ENCODE data around the gene CNTFR.

CNTFR gene

DNA sequence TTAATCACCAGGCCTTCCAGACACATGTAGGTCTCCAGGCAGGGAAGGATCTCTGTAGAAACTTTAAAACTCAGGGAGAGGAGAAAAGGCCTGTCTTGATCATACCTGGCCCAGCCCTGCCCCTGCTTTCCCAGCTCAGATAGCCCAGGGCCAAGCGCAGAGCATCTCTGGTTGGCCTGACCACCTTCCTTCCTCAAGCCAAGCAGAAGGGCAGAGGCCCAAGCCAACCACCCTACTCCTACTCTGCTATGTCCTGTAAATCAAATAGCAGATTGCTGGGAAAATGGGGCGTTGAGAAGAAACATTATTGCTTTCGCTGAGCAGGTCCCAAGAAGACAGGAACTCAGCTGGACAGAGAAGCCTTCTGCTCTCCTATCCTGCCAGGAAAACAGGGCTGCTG is 81.1 kb downstream of the CNTFR start:
- no peak overlapping the region for H3K4me3 ChIP-seq (replicated peaks; ENCODE audit: insufficient read depth, low read length)
- TF ChIP-seq, protein P1, sequence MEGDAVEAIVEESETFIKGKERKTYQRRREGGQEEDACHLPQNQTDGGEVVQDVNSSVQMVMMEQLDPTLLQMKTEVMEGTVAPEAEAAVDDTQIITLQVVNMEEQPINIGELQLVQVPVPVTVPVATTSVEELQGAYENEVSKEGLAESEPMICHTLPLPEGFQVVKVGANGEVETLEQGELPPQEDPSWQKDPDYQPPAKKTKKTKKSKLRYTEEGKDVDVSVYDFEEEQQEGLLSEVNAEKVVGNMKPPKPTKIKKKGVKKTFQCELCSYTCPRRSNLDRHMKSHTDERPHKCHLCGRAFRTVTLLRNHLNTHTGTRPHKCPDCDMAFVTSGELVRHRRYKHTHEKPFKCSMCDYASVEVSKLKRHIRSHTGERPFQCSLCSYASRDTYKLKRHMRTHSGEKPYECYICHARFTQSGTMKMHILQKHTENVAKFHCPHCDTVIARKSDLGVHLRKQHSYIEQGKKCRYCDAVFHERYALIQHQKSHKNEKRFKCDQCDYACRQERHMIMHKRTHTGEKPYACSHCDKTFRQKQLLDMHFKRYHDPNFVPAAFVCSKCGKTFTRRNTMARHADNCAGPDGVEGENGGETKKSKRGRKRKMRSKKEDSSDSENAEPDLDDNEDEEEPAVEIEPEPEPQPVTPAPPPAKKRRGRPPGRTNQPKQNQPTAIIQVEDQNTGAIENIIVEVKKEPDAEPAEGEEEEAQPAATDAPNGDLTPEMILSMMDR (IDR thresholded peaks at IDR 0.05; ENCODE audit: insufficient read depth, low read length): no peak
- TF ChIP-seq POLR2AphosphoS5 (IDR thresholded peaks at IDR 0.05; ENCODE audit: low read depth): no peak
- TF ChIP-seq SPI1 (IDR thresholded peaks at IDR 0.05; ENCODE audit: borderline replicate concordance, low read depth): no peak
- TF ChIP-seq, protein P2, sequence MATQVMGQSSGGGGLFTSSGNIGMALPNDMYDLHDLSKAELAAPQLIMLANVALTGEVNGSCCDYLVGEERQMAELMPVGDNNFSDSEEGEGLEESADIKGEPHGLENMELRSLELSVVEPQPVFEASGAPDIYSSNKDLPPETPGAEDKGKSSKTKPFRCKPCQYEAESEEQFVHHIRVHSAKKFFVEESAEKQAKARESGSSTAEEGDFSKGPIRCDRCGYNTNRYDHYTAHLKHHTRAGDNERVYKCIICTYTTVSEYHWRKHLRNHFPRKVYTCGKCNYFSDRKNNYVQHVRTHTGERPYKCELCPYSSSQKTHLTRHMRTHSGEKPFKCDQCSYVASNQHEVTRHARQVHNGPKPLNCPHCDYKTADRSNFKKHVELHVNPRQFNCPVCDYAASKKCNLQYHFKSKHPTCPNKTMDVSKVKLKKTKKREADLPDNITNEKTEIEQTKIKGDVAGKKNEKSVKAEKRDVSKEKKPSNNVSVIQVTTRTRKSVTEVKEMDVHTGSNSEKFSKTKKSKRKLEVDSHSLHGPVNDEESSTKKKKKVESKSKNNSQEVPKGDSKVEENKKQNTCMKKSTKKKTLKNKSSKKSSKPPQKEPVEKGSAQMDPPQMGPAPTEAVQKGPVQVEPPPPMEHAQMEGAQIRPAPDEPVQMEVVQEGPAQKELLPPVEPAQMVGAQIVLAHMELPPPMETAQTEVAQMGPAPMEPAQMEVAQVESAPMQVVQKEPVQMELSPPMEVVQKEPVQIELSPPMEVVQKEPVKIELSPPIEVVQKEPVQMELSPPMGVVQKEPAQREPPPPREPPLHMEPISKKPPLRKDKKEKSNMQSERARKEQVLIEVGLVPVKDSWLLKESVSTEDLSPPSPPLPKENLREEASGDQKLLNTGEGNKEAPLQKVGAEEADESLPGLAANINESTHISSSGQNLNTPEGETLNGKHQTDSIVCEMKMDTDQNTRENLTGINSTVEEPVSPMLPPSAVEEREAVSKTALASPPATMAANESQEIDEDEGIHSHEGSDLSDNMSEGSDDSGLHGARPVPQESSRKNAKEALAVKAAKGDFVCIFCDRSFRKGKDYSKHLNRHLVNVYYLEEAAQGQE (IDR thresholded peaks at IDR 0.05; ENCODE audit: insufficient replicate concordance, low read depth): no peak
- TF ChIP-seq GABPA (IDR thresholded peaks at IDR 0.05; ENCODE audit: low read depth): no peak
- H3K27me3 ChIP-seq (ENCODE audit: insufficient read depth, poor library complexity, severe bottlenecking): no peaks in the 10 kb centered on the region
- DNase-seq (ENCODE audit: low read depth in 1 of 2, low spot score in 1 of 2): no peak
- no peak overlapping the region for H3K27ac ChIP-seq (replicated peaks)

DNA sequence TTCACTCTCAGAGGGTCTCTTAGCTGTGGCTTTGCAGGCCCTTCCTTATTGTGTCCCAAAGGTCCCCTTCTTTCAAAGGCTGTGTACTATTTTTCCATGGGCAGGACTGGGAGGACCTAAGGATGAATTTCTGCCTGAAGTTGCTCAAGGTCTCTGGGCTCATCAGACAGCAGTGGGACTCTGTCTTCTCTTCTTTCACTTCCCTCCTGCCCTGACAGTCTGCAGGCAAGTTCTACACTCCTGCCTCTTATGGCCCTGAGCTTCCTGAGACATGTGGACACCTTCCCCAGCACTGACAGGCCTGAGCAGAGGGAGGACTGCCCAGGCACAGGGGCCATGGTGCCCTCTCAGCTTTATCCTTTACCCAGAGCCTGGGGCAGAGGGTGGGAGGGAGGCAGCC is 81.6 kb downstream of the CNTFR start:
- Histone ChIP-seq H3K27ac (replicated peaks) (no peak overlapping the region), H3K27me3 (ENCODE audit: insufficient read depth, poor library complexity, severe bottlenecking) (no peaks in the 10 kb centered on the region), H3K4me3 (replicated peaks; ENCODE audit: insufficient read depth, low read length) (no peak overlapping the region)
- no peak for DNase-seq (ENCODE audit: low read depth in 1 of 2, low spot score in 1 of 2)
- no peak for TF ChIP-seq POLR2AphosphoS5 (IDR thresholded peaks at IDR 0.05; ENCODE audit: low read depth)
- TF ChIP-seq, protein P1 (IDR thresholded peaks at IDR 0.05; ENCODE audit: insufficient read depth, low read length): no peak
- no peak for TF ChIP-seq SPI1 (IDR thresholded peaks at IDR 0.05; ENCODE audit: borderline replicate concordance, low read depth)
- TF ChIP-seq GABPA (IDR thresholded peaks at IDR 0.05; ENCODE audit: low read depth): no peak

DNA sequence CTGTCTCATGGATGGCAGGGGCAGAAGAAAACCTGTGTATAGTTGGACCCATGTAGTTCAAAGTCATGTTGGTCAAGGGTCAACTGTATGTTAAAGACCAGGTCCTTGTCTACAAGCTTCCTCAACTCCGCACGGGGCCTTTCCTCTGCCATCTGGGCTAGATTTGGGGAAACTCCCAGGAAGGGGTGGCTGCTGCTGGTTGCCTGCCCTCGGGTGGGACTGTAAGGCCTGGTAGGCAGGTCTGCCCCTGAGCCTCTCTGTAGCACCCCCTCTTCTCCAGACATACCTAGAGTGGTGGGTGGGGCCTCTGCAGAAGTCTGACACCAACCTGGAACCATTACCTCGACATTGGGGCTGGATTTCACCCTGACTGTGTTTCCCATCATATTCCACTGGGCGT is 82.0 kb downstream of the CNTFR start:
- TF ChIP-seq POLR2AphosphoS5 (IDR thresholded peaks at IDR 0.05; ENCODE audit: low read depth): no peak
- TF ChIP-seq, protein P2 (IDR thresholded peaks at IDR 0.05; ENCODE audit: insufficient replicate concordance, low read depth): no peak
- no peak for TF ChIP-seq SPI1 (IDR thresholded peaks at IDR 0.05; ENCODE audit: borderline replicate concordance, low read depth)
- no peak for TF ChIP-seq GABPA (IDR thresholded peaks at IDR 0.05; ENCODE audit: low read depth)
- Histone ChIP-seq H3K27ac (replicated peaks) (no peak overlapping the region), H3K27me3 (ENCODE audit: insufficient read depth, poor library complexity, severe bottlenecking) (no peaks in the 10 kb centered on the region), H3K4me3 (replicated peaks; ENCODE audit: insufficient read depth, low read length) (no peak overlapping the region)
- no peak for DNase-seq (ENCODE audit: low read depth in 1 of 2, low spot score in 1 of 2)

DNA sequence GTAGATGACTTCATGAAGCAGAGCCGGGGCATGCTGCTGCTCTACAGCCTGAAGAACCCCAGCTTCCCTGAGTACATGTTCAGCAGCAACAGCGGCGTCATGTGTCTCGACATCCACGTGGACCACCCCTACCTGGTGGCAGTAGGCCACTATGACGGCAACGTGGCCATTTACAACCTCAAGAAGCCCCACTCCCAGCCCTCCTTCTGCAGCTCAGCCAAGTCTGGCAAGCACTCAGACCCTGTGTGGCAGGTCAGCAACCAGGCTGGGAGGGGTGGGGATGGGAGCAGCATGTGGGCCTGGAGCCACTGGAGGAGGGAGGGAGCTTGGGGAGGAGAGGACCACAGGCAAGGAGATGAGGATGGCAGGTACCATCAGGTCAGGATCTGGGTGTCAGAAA is 82.9 kb downstream of the CNTFR start:
- TF ChIP-seq POLR2AphosphoS5 (IDR thresholded peaks at IDR 0.05; ENCODE audit: low read depth) (no peak), GABPA (IDR thresholded peaks at IDR 0.05; ENCODE audit: low read depth) (no peak), SPI1 (IDR thresholded peaks at IDR 0.05; ENCODE audit: borderline replicate concordance, low read depth) (no peak)
- TF ChIP-seq, protein P2 (IDR thresholded peaks at IDR 0.05; ENCODE audit: insufficient replicate concordance, low read depth): no peak
- TF ChIP-seq, protein P1 (IDR thresholded peaks at IDR 0.05; ENCODE audit: insufficient read depth, low read length): no peak
- DNase-seq (ENCODE audit: low read depth in 1 of 2, low spot score in 1 of 2): no peak
- no peaks in the 10 kb centered on the region for H3K27me3 ChIP-seq (ENCODE audit: insufficient read depth, poor library complexity, severe bottlenecking)
- H3K4me3 ChIP-seq (replicated peaks; ENCODE audit: insufficient read depth, low read length): no peak overlapping the region
- no peak overlapping the region for H3K27ac ChIP-seq (replicated peaks)
